ENCODE measurements around the gene USP33.
"Not testable (repeated sequence)": the region's sequence is repeated elsewhere in the genome, so short reads cannot be mapped to it uniquely, and the experiment has no call there.

USP33 gene

GRCh38 chr1:77759071-77760028, at the start of gene USP33:
TSS of gene USP33 (minus strand) at chr1:77759852. CDS start at chr1:77741697, 18,155 bp downstream.
- in situ Hi-C loops (cut with MboI; ENCODE audit: low sequenced_read_pairs): no loop called here

- in situ Hi-C loops (cut with MboI; ENCODE audit: low sequenced_read_pairs): no loop called here
Measured at GRCh38 chr1:77803371-77803770, 43.7 kb upstream of the USP33 start.

GRCh38 chr1:77802026-77802425, 42.4 kb upstream of the USP33 start:
- in situ Hi-C loops (cut with MboI; ENCODE audit: low sequenced_read_pairs): no loop called here

- in situ Hi-C loops (cut with MboI; ENCODE audit: low sequenced_read_pairs): no loop called here
Measured at GRCh38 chr1:77797991-77798390, 38.3 kb upstream of the USP33 start.

GRCh38 chr1:77796695-77797405, 37.2 kb upstream of the USP33 start:
- in situ Hi-C loops (cut with MboI; ENCODE audit: low sequenced_read_pairs): no loop called here

GRCh38 chr1:77794550-77794949, 34.9 kb upstream of the USP33 start:
- in situ Hi-C loops (cut with MboI; ENCODE audit: low sequenced_read_pairs): no loop called here

- in situ Hi-C loops (cut with MboI; ENCODE audit: low sequenced_read_pairs): not testable (repeated sequence)
Measured at GRCh38 chr1:77786093-77786741, 26.6 kb upstream of the USP33 start.

- in situ Hi-C loops (cut with MboI; ENCODE audit: low sequenced_read_pairs): no loop called here
Measured at GRCh38 chr1:77783141-77783540, 23.5 kb upstream of the USP33 start.

- in situ Hi-C loops (cut with MboI; ENCODE audit: low sequenced_read_pairs): no loop called here
Measured at GRCh38 chr1:77781683-77782082, 22.0 kb upstream of the USP33 start.

- in situ Hi-C loops (cut with MboI; ENCODE audit: low sequenced_read_pairs): no loop called here
Measured at GRCh38 chr1:77779529-77780281, 20.1 kb upstream of the USP33 start, which contains the start of gene MIGA1. TSS of gene MIGA1 (plus strand) at chr1:77779649. CDS start at chr1:77783253, 3,604 bp downstream.

GRCh38 chr1:77776007-77776700, 16.5 kb upstream of the USP33 start:
- in situ Hi-C loops (cut with MboI; ENCODE audit: low sequenced_read_pairs): no loop called here

- in situ Hi-C loops (cut with MboI; ENCODE audit: low sequenced_read_pairs): no loop called here
Measured at GRCh38 chr1:77768006-77768405, 8.4 kb upstream of the USP33 start.

- in situ Hi-C loops (cut with MboI; ENCODE audit: low sequenced_read_pairs): no loop called here
Measured at GRCh38 chr1:77762072-77762476, 2.4 kb upstream of the USP33 start.

GRCh38 chr1:77757603-77758002, 2.0 kb downstream of the USP33 start:
- in situ Hi-C loops (cut with MboI; ENCODE audit: low sequenced_read_pairs): no loop called here

GRCh38 chr1:77757066-77757584, 2.5 kb downstream of the USP33 start:
- in situ Hi-C loops (cut with MboI; ENCODE audit: low sequenced_read_pairs): no loop called here

GRCh38 chr1:77756052-77756754, 3.4 kb downstream of the USP33 start:
- in situ Hi-C loops (cut with MboI; ENCODE audit: low sequenced_read_pairs): no loop called here

- in situ Hi-C loops (cut with MboI; ENCODE audit: low sequenced_read_pairs): not testable (repeated sequence)
Measured at GRCh38 chr1:77749489-77749888, 10.2 kb downstream of the USP33 start.

GRCh38 chr1:77744576-77744975, 15.1 kb downstream of the USP33 start:
- in situ Hi-C loops (cut with MboI; ENCODE audit: low sequenced_read_pairs): no loop called here

GRCh38 chr1:77742011-77742555, 17.6 kb downstream of the USP33 start:
- in situ Hi-C loops (cut with MboI; ENCODE audit: low sequenced_read_pairs): no loop called here
